Activated CD8-positive, alpha-beta memory T cell treated with anti-CD3 and anti-CD28 coated beads for 36 hours (primary cell): Measurements from ENCODE around the gene MYD88. TPM values are rescaled to one million over a fixed set of nuclear protein-coding genes. Genes with fewer than 3 reads are reported as not detected.

Experiments used
- CTCF ChIA-PET: fragments of 350-600 bp; sonication (Branson Sonifier 250); formaldehyde crosslinking; loops from one replicate; lab custom pipeline; 2021; ENCODE audit warnings: antibody characterized with exemption; lab: Charles Lee
- POLR2A ChIA-PET: fragments of 350-600 bp; sonication (Branson Sonifier 250); formaldehyde crosslinking; loops from one replicate; lab custom pipeline; 2021; ENCODE audit warnings: antibody characterized with exemption; lab: Charles Lee
- total RNA-seq, 2 experiments: library from RNA; stranded (reverse); gene quantifications; one replicate each; pipeline ENCODE4 v1.2.3, GENCODE V29; 2021

MYD88 gene
- total RNA-seq, 2 experiments from 2014 or later, result 34.2 to 34.5 TPM

DNA sequence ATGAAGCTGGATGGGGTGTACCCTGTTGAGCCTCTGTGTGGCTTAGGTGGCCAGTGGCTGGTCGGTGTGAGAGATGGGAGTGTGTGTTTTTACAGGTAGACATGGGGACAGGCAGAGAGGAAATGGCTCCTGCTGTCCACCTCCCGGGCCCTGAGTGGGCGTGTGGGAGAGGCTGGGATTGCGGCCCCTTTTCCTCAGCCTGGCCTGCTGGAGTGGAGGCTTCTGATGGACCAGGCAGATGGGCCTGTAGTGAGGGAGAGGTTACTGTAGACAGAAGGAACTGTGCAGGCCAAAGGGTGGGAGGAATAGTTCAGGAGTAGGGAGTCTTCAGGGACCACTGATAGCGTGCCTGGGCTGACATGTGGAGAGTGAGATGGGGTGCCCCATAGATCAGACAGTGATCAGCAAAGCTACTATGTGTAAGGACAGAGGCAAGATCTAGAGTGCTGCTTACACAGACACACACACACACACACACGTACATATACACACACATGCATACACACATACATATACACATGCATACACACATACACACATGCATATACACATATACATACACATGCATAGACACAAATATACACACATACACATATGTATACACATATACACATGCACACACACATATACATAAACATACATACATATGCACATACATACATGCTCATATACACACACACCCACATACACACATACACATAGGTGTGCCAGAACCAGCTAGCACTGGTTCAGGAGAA is 28.0 kb upstream of the MYD88 start:
- POLR2A ChIA-PET, result no interaction called here
- CTCF ChIA-PET, result interaction anchor here (0.9 kb wide), 1 partner anchor 136 kb away, joined by 3 read pairs; no protein-coding TSS in a partner anchor

DNA sequence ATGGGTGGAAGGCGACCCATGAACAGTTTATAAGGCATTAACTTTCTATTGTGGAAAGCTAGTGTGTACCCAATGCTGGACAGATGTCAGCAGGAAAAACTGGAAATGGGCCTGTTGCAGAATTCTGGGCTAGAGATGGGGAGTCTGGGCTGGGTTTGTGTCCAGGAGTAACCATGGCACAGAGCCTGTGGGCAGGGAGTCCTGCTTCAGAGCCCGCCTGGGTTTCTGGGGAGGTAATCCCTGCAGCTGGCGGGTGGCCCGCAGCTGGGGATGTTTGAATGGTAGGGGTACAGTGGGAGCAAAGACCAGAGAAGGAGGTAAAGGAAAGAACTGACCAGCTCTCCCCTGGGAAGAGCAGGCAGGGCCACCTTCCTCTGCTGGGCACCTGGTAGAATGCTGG is 27.3 kb upstream of the MYD88 start:
- POLR2A ChIA-PET, result no interaction called here
- CTCF ChIA-PET, result interaction anchor here (1.7 kb wide), 1 partner anchor 11 kb away, joined by 3 read pairs; no protein-coding TSS in a partner anchor

DNA sequence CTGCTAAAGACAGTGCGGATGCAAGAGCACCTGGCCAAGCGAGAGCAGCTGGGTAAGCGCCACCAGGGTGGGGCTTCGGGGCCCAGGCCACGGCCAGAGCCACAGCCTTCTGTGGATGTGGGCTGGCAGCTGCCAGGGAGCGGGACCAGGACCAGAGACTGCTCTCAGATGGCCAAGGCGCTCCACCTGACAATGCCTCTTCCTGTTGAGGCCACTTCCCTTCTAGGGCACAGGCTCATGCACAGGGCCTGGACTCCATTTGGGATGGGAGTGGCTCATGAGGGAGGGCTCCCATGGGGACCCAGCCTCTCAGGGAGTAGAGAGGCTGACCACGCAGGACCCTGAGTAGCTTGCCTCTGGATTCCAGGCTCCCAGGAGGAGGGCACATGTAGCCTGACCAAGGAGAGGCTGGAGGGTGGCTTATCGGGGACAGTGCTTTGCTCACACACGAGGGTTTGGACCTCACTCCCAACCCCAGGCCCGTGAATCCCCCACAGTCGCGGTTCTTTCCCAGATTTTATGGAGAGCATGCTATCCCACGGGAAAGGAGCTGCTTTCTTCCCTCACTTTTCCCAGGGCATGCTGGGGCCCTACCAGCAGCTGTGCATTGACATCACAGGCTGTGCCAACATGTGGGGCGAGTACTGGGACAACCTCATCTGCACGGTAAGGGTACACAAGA is 26.6 kb upstream of the MYD88 start:
- CTCF ChIA-PET, result interaction anchor here (1.7 kb wide), 1 partner anchor 10 kb away, joined by 3 read pairs; no protein-coding TSS in a partner anchor
- POLR2A ChIA-PET, result no interaction called here

DNA sequence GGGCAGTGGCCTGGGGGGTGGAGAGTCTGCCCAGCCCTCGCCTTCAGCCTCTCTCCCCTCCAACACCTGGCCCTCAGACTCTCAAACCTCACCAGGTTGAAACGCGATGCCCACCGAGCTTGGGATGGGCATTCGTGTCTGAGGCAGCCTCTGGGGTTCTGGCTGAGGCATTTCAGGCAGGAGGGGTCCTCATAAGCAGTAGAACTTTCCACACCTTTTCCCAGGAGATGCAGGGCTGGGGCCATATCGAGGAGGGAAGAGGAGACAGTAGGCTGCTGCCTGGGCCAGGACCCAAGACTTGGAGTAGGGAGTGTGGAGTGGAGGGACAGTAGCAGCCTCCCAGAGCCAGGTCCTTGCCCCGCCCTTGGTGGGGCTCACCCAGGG is 26.1 kb upstream of the MYD88 start:
- CTCF ChIA-PET, result interaction anchor here (1.7 kb wide), 1 partner anchor 10 kb away, joined by 3 read pairs; no protein-coding TSS in a partner anchor

DNA sequence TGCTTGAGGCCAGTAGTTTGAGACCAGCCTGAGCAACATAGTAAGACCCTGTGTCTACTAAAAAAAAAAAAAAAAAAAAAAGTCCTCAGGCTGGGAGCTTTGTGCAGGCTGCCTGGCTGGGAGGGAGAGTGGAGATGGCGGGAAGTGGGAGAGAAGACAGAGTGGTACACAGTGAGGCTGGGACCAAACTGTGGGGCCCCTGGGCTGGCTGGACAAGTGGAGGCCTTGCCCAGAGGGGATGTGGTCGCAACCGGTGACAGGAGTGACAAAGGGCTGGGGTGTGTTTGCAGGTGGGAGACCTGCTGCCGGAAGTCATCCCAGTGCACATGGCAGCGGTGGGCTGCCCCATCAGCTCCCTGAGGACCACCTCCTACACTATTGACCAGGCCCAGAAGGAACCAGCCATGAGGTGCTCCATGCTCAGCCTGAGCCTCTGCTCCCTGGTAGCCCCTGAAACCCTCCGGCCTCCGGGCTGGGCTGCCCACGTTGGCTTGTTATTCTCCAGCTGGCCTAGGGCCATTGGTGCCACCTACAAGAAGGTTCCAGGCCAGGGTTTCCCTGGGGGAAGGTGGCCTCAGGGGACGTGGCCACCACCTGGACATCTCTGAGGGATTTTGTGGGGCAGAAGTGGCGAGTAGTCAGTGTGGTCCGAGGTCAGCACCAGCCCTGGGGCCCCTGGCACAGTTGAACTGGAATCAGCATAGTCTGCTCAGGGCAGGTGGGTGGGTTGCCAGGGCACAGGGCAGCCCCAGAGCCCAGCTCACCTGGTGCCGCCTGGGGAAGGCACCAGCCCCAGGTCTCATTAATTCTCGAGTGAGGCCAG is 24.2 kb upstream of the MYD88 start:
- ChIA-PET CTCF (no interaction called here), POLR2A (no interaction called here)

More for the DNA sequence above, 26.1 kb upstream of the MYD88 start:
- POLR2A ChIA-PET, result no interaction called here

DNA sequence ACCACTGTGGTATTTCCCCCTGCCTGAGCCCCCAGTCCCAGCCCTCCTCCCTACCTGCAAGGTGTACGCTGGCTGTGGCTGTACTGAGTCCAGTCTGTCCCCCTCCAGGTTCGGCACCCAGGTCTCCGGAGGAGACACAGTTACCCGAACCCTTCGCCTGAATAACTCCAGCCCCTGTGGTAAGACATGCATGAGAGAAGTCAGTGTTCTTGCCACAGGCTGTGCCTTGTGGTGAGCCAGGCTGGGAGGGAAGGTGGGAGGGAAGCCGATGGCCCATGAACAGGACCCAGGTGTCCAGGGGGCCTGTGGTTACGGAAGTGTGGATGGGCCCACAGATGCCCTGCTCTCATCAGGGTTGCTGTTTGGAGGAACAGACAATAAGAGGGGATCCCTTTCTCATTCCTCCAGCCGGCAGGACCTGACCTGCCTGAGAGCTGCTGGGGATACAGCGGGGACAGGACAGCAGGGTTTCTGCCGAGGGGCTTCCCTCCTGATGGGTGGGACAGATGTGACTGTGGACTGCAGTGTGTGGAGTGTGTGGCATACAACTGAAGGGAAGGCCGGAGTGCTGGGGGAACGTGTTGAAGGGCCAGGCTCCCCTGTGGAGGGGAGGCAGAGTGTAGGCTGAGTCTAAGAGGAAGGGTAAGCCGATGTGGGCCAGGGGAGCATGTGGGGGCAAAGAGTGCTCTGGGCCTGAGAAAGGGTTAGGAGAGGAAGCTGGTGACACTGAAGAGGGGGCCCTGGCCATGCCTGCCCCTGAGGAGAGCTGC is 23.4 kb upstream of the MYD88 start:
- POLR2A ChIA-PET, result no interaction called here
- CTCF ChIA-PET, result interaction anchor here (0.9 kb wide), 1 partner anchor 183 kb away, joined by 3 read pairs; no protein-coding TSS in a partner anchor

DNA sequence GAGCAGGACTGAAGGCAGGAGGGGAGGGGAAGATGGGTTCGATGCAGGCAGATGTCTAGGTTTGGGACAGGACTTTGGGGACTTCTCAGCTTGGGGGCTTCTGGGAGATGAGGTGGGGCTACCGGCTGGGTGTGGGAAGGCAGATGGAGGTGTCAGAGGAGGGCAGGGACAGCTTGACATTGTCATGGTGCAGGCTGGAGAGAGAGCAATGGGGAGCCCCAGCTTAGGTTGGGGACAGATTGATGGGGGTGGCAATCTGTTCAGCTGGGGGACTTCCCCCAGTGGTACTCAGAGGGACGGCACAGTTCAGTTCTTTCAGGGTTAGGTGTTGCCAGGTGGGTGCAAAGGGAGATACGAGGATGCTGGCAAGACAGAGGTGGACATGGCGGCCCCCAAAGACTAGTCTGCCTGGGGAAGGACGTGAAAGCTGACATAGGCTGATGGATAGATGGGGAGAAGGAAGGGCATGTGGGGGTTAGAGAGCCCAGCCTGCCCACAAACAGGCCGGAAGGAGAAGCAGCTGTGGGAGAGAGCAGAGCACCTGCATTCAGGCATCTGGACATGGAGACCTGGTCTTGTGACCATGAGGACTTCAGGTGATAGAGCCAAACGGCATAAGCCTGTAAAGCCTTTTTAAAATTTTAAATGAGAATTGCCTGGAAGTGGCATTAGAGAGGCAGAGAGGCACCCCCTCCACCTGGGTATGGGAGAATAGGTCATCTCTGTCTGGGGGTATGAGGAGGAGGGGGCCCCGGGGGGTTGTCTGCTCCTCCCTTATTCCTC is 22.6 kb upstream of the MYD88 start:
- POLR2A ChIA-PET, result no interaction called here

DNA sequence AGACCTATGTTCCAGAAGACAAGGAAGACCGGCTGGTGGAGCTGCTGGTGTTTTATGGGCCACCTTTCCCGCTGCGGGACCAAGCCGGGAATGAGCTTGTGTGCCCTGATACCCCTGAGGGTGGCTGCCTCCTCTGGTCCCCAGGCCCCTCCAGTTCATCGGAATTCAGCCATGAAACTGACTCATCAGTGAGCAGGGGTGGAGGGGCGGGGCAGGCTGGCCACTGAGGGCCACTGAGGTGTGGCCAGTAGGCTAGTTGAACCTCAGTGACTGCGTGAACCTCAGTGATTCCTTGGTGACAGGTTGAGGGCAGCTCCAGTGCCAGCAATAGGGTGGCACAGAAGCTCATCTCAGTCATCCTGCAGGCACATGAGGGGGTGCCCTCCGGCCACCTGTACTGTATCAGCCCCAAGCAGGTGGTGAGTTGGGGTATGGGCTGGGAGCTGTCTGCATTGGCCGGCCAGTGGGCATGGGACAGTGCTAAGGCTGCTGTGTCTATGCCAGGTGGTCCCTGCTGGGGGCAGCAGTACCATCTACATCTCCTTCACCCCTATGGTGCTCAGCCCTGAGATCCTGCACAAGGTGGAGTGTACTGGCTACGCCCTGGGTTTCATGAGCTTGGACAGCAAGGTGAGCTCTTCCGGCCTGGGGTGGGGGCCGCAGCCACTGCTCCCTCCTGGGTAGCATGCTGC is 21.8 kb upstream of the MYD88 start:
- CTCF ChIA-PET, result interaction anchor here (0.9 to 3.2 kb wide), 4 partner anchors 12 to 535 kb away, joined by 3 to 12 read pairs (median 10); partner anchors contain the start of gene XYLB
- POLR2A ChIA-PET, result interaction anchor here (1.3 kb wide), 1 partner anchor 21 kb away, joined by 3 read pairs; the partner anchor contains the start of gene ACAA1

More for the DNA sequence above, 22.6 kb upstream of the MYD88 start:
- CTCF ChIA-PET, result interaction anchor here (0.6 to 3.2 kb wide), 3 partner anchors 73 to 365 kb away, joined by 3 to 12 read pairs (median 3); no protein-coding TSS in a partner anchor

DNA sequence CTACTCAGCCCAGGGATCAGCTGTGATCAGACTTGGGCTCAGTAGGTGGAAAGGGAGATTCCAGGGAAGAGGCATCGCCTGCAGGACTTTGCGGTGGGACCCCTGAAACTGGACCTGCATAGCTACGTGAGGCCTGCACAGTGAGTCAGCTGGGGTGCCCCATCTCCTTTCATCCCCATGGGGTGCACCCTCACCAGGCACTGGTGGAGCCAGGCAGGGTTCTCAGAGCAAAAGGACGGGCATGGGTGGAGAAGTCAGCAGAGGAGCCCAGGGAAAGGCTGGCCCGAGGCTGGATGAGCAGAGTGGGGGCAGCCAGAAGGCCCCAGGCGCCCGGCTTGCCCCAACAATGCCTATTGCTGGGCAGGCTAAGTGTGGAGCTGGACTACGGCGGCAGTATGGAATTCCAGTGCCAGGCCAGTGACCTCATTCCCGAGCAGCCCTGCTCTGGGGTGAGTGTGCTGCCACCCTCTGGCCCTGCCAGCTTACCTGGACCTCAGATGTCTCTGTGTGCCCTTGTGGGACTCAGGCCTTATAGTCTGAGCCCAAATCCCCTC is 21.2 kb upstream of the MYD88 start:
- CTCF ChIA-PET, result interaction anchor here (0.8 to 3.2 kb wide), 8 partner anchors 11 to 534 kb away, joined by 3 to 12 read pairs (median 6); partner anchors contain the start of genes OXSR1 and XYLB
- POLR2A ChIA-PET, result interaction anchor here (1.3 kb wide), 1 partner anchor 20 kb away, joined by 3 read pairs; the partner anchor contains the start of gene ACAA1

DNA sequence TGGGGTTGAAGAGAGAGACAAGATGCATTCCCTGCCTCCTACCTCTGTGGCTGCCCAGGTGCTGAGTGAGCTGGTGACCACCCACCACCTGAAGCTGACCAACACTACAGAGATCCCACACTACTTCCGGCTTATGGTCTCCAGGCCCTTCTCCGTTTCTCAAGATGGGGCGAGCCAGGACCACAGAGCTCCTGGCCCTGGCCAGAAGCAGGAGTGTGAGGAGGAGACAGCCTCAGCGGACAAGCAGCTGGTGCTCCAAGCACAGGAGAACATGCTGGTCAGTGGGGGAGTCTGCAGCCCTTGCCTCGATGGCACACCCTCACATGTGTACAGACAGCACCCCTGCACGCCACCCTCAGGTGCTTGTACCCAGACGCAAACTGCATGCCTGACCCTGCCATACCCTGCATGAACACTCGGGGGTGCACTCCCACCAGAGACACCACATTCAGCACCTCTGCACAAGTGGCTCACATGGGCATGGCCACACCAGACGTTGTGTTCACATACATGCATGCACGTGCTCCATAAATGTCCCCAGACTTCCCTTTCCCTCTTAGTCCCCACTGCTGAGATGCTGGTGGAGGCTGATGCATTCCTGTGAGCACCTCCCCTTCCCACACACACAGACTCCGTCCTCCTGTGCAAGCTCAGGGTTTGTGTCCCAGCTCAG is 20.6 kb upstream of the MYD88 start:
- ChIA-PET CTCF (interaction anchor here (0.8 to 3.2 kb wide), 12 partner anchors 11 to 533 kb away, joined by 3 to 12 read pairs (median 6); partner anchors contain the start of genes OXSR1 and XYLB), POLR2A (interaction anchor here (1.3 kb wide), 1 partner anchor 19 kb away, joined by 3 read pairs; the partner anchor contains the start of gene ACAA1)

DNA sequence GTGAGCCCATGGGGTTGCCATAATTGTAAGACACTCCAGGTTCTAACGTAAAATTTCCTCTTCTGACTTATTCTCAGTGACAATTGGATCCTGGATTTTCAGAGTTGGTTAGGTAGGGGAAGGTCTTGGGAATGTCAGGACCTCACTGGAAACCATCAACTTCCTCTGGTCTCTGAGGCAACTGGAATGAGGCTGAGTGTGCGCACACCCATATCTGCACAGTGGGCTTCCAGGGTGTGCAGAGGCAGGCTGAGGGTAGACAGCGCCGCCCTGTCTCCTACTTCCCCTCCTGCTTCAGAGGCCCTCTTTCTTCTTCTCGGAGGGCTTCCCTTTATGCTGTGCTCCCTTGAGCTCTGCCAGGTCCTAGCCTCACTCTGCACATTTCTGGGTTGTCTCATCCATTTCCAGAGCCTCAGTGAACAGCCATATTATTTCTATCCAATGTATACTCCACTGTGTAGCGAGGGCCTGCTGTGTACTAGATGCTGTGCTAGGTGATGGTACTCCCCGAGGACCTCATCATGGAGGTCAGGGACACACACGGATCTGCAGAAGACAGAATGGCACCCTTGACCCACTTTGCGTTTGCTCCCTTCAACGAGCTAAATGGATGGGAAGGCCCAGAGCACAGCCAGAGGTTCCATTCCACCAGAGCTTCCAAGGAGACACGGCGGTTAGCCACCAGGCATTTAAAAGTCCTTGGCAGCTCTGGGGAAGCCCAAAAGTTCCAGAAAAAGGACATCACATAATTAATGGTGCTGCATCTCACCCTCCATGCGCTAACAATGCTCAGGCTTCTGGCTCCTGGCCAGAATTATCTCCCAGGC is 19.8 kb upstream of the MYD88 start:
- POLR2A ChIA-PET, result no interaction called here
- CTCF ChIA-PET, result interaction anchor here (0.8 to 3.2 kb wide), 9 partner anchors 10 to 362 kb away, joined by 3 to 12 read pairs (median 6); partner anchors contain the start of genes OXSR1 and XYLB

DNA sequence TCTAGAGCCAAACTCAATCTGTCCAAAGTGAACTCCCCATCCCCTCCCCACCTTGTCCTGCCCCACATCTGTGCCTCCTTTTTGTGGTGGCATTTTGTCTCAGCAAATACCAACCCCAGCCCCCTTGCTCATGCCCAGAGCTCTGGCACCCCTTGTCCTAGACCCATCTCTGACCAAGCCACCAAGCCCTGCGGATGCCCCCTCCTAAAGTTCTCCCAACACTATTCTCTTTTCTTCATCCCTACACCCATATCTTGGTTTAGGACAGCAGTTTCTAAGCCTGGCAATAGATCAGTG is 19.3 kb upstream of the MYD88 start:
- CTCF ChIA-PET, result interaction anchor here (0.9 to 3.2 kb wide), 5 partner anchors 12 to 361 kb away, joined by 3 to 12 read pairs (median 8); partner anchors contain the start of gene XYLB
- POLR2A ChIA-PET, result no interaction called here

DNA sequence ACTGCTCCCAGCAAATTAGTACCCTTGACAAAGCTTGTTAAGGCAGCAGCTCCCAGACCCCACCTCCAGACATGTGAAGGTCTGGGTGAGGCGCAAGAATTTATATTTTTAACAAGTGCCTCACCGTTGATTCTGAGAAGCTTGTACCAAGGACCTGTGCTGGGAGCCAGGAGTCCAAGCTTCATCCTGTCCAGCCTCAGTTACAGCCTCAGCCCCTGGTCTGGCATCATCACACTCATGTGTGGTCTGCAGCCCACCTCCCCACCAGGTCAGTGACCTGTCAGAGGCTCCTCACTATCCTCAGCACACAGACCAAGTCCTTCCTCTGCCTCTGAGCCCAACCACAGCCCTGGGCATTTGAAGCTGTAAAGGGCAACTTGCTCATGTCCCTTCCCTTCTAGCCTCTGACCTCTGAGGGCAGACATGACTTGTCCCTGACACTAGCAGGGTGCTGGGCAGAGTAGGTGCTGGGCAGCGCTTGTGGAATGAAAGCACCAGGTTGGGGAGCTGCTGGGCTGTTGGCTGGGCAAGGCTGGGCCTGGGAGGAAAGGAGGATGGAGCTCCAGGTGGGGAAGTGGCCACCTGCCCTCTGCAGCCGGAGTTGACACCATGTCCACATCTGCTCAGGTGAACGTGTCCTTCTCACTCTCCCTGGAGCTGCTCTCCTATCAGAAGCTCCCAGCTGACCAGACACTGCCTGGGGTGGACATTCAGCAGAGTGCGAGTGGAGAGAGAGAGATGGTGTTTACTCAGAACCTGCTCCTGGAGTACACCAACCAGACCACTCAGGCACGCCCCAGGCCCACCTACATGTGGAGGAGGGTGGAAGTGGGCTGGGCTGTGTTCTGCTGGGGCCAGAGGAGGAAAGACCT is 18.4 kb upstream of the MYD88 start:
- CTCF ChIA-PET, result interaction anchor here (0.9 to 2.5 kb wide), 3 partner anchors 12 to 226 kb away, joined by 3 to 8 read pairs (median 8); partner anchors contain the start of gene XYLB
- POLR2A ChIA-PET, result interaction anchor here (1.0 kb wide), 1 partner anchor 45 kb away, joined by 4 read pairs; the partner anchor contains the start of gene OXSR1
